Thyroid gland (tissue), 4 donors: ENCODE measurements around the gene COX19. TPM values are rescaled to one million over a fixed set of nuclear protein-coding genes. Genes with fewer than 3 reads are reported as not detected.
"Not testable (repeated sequence)": the region's sequence is repeated elsewhere in the genome, so short reads cannot be mapped to it uniquely, and the experiment has no call there.

Experiments used
- DNase-seq, 2 donors: peaks; one replicate each; pipeline ENCODE4 v3.0.0-alpha.2; 2019
- H3K27ac ChIP-seq, 3 donors: fragments of 200-600 bp; sonication (generic); 1 replicate in 2 of 3; 2 replicates in 1 of 3; pipeline ENCODE4 v1.5.1; 2016 to 2019; ENCODE audit warnings: mild to moderate bottlenecking in 1 of 3, moderate library complexity in 1 of 3
- H3K27me3 ChIP-seq: fragments of 200-600 bp; sonication (generic); one replicate; pipeline ENCODE4 v1.5.1; 2019
- H3K36me3 ChIP-seq, 2 donors: fragments of 200-600 bp; sonication (generic); one replicate each; pipeline ENCODE4 v1.5.1; 2016 to 2019
- H3K4me1 ChIP-seq, 2 donors: fragments of 200-600 bp; sonication (generic); one replicate each; pipeline ENCODE4 v1.5.1; 2017 to 2019
- H3K4me3 ChIP-seq, 3 donors: fragments of 200-600 bp; sonication (generic); replicated peaks in 1 of 3; 1 replicate in 2 of 3; 2 replicates in 1 of 3; pipeline ENCODE4 v1.5.1; 2016; ENCODE audit warnings: mild to moderate bottlenecking in 1 of 3
- H3K9me3 ChIP-seq: fragments of 200-600 bp; sonication (generic); one replicate; pipeline ENCODE4 v1.5.1; 2017
- POLR2A ChIP-seq, 2 donors: fragments of 450-650 bp; IDR thresholded peaks; one replicate each; pipeline ENCODE4 v1.6.1; 2017; ENCODE audit warnings: antibody characterized with exemption in 2 of 2, mild to moderate bottlenecking in 2 of 2, moderate library complexity in 1 of 2
- WGBS, 2 donors: methylation state at CpG; one replicate each; pipeline ENCODE4 v1.1.5; 2017; 5-methylcytosine and 5-hydroxymethylcytosine counted together
- intact Hi-C: fragments of 100-400 bp; cut with DNase I; formaldehyde crosslinking; loops from one replicate; pipeline ENCODE4 v1.15.1; 2023
- total RNA-seq, 4 donors: library from RNA; depleted of rRNA; stranded (reverse); fragments of >200 nt; gene quantifications; one replicate each; pipeline ENCODE4 v1.2.3, GENCODE V29; 2016
- TF ChIP-seq, protein P1 (sequence below), 6 experiments: fragments of 200-600 bp in 3 of 6; fragments of 450-650 bp in 3 of 6; sonication (generic) in 3 of 6; IDR thresholded peaks; one replicate each; pipeline ENCODE4 v1.5.1; 2016 to 2019; ENCODE audit warnings: antibody characterized with exemption in 6 of 6, mild to moderate bottlenecking in 2 of 6, inconsistent platforms in 1 of 6, moderate library complexity in 1 of 6

Gene COX19
- total RNA-seq, 4 donors from 2014 or later: 8.2 to 28.2 (median 17.8) TPM

DNA sequence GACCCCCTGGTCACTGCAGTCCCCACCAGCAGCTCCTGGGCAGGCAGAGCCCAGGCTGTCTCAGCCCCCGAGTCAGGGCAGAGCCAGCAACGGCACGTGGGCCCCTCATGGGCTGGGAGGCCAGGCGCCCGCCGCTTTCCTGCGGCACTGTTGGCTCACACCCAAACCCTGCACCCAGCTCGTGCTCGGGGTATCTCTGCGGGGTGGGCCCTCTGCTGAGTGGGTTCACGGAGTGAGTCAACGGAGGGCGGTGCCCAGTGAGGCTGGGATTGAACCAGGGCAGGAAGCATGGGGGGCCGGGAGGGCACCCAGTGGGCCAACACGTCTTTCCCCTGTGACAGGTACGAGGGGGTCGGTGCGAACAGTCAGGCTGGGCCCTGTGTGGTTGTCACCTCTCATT is 49.7 kb downstream of the COX19 start:
- no peaks in the 10 kb centered on the region for H3K36me3 ChIP-seq
- peak in 1 of 2 donors; percentile 8 for DNase-seq
- H3K27ac ChIP-seq: no peak overlapping the region
- 74 to 87% methylated on average over 13 to 18 of the region's 18 CpGs for WGBS, 2 donors
- H3K4me3 ChIP-seq: no peak overlapping the region
- no peaks in the 10 kb centered on the region for H3K4me1 ChIP-seq
- TF ChIP-seq, protein P1, sequence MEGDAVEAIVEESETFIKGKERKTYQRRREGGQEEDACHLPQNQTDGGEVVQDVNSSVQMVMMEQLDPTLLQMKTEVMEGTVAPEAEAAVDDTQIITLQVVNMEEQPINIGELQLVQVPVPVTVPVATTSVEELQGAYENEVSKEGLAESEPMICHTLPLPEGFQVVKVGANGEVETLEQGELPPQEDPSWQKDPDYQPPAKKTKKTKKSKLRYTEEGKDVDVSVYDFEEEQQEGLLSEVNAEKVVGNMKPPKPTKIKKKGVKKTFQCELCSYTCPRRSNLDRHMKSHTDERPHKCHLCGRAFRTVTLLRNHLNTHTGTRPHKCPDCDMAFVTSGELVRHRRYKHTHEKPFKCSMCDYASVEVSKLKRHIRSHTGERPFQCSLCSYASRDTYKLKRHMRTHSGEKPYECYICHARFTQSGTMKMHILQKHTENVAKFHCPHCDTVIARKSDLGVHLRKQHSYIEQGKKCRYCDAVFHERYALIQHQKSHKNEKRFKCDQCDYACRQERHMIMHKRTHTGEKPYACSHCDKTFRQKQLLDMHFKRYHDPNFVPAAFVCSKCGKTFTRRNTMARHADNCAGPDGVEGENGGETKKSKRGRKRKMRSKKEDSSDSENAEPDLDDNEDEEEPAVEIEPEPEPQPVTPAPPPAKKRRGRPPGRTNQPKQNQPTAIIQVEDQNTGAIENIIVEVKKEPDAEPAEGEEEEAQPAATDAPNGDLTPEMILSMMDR (IDR thresholded peaks at IDR 0.05): no peak
- no peak for TF ChIP-seq POLR2A (IDR thresholded peaks at IDR 0.05)
- H3K9me3 ChIP-seq: no peaks in the 10 kb centered on the region
- no peaks in the 10 kb centered on the region for H3K27me3 ChIP-seq
- intact Hi-C loops: no loop called here

DNA sequence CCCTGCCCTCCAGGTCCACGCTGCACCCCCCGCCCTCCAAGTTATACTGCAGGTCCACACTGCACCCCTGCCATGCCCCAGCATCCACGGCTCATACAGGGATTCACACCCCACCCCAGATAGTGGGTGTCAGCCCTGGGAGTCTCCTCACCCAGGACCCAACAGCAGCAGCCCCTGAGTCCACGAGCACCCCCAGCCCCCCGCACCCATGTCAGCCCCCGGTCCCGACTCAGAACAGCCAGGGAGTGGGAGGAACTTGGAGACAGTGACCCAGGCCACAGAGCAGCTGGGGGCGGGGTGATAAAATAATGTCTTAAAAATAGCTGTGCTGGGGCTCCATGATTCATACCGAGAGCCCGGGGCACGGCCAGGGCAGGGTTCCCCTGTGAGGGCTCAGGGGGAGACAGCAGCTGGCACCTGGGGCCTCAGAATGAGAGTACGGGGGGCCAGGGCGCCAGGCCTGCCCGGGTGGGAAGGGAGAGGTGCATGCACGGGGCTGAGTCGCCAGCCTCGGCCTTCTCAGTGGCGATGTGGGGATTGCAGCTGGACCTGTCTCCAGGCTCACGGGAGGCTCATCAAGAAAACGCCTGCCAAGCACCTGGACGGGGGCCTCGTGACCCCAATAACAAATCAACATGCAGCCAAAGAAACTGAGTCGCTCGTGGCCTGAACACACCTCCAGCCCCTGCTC is 50.7 kb downstream of the COX19 start:
- H3K4me1 ChIP-seq: peaks cover 0 to 3% of the 10 kb centered on the region in 2 donors
- WGBS, 2 donors: 74 to 76% methylated on average over 20 to 21 of the region's 24 CpGs
- H3K27me3 ChIP-seq: no peaks in the 10 kb centered on the region
- no peaks in the 10 kb centered on the region for H3K9me3 ChIP-seq
- no peak overlapping the region for H3K4me3 ChIP-seq
- H3K36me3 ChIP-seq: no peaks in the 10 kb centered on the region
- DNase-seq: no peak
- intact Hi-C loops: no loop called here
- TF ChIP-seq POLR2A (IDR thresholded peaks at IDR 0.05): no peak
- TF ChIP-seq, protein P1 (IDR thresholded peaks at IDR 0.05): no peak
- H3K27ac ChIP-seq: no peak overlapping the region

DNA sequence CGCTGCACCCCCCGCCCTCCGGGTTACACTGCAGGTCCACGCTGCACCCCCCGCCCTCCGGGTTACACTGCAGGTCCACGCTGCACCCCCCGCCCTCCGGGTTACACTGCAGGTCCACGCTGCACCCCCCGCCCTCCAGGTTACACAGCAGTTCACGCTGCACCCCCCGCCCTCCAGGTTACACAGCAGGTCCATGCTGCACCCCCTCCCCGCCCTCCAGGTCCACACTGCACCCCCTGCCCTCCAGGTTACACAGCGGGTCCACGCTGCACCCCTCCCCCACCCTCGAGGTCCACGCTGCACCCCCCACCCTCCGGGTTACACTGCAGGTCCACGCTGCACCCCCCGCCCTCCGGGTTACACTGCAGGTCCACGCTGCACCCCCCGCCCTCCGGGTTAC is 51.3 kb downstream of the COX19 start:
- WGBS, 2 donors: 86% methylated on average over 8 of the region's 25 CpGs; no CpG with 5 or more reads in 1 of the 2 donors

DNA sequence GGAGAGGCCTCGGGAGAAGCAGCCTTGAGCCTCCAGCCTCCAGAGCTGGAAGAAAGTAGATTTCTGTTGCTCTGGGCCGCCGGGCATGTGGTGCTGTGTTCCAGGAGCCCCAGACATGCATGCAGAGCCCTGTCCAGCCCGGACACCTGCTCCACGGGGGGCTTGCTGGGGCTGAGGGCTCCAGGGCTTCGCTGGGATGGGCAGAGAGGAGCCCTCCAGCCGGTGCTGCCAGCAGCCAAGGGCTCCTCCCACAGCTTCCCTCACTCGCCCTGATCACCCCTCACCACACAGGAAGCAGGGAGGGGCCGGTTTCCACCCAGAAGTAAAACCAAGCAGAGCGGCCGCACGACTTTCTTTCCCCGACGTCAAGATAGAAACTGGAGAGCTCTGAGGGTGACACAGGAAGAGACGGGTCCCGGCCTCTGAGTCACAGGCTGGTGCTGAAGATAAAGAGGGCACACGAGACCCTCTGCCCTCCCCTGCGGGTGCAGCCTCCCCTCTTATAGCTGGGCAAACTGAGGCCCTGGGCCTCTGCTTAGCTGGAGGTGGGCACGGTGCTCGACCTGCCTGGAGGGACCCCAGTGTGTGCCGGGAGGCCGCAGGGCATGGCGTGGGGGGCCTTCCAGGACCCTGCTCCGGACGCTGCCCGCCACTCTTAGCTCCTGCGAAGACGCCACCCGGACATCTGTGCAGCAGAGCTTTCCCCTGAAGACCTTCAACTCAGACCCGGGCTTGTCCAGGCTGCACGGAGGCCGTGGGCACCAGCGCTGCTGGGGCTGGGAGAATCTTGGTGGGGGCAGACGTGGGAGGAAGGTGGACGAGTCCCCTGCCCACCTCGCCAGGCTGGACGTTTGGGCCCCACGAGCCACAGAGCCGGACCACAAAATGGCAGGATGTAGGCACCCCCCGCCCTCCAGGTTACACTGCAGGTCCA is 52.0 kb downstream of the COX19 start:
- Histone ChIP-seq H3K27ac (no peak overlapping the region), H3K4me1 (peaks cover 0 to 3% of the 10 kb centered on the region in 2 donors), H3K4me3 (no peak overlapping the region), H3K9me3 (no peaks in the 10 kb centered on the region), H3K36me3 (no peaks in the 10 kb centered on the region), H3K27me3 (no peaks in the 10 kb centered on the region)
- WGBS, 2 donors: 71 to 80% methylated on average over 33 to 35 of the region's 40 CpGs
- no peak for TF ChIP-seq POLR2A (IDR thresholded peaks at IDR 0.05)
- TF ChIP-seq, protein P1 (IDR thresholded peaks at IDR 0.05): no peak
- peak; percentile 32 to 39 for DNase-seq
- intact Hi-C loops: no loop called here

More for the DNA sequence above, 51.3 kb downstream of the COX19 start:
- H3K4me1 ChIP-seq, intact Hi-C loops, H3K36me3 ChIP-seq, H3K27ac ChIP-seq, H3K9me3 ChIP-seq, DNase-seq, H3K27me3 ChIP-seq, H3K4me3 ChIP-seq: not testable (repeated sequence)

DNA sequence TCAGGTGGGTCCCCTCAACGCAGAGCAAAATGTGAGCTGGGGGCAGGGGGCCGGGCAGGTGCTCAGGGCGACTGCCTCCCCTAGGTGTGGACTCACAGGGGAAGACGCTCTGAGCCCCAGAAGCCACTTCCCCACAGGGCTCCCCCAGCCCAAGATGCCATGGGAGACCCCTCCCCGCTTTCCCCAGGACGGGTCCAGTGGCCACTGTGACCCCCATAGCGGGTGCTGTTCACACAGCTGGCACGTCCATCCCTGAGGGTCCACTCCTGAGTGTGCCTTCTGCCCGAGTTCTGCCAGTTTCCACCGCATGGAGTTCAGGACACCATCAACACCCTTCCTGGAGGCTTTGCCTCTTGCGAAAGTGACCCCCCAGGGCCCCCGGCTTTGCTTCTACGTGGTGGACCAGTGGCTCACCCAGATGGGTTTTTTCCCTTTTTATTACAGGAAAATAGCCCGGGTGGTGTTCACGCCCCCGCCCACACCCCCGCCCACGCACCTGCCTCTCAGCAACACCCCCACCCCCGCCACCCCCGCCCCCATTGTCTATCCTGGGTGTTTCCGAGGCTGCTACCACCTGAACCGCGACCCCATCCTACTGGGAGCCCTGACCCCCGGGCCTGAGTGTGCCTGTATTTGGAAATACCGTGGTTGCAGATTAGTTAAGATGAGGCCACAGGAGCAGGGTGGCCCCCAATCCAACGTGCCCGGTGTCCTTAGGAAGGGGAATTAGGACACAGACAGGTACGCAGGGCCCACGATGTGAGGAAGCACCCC is 52.8 kb downstream of the COX19 start:
- peak; percentile 1 for DNase-seq
- no peaks in the 10 kb centered on the region for H3K36me3 ChIP-seq
- no peak for TF ChIP-seq POLR2A (IDR thresholded peaks at IDR 0.05)
- TF ChIP-seq, protein P1 (IDR thresholded peaks at IDR 0.05): no peak
- H3K27me3 ChIP-seq: no peaks in the 10 kb centered on the region
- intact Hi-C loops: no loop called here
- H3K4me3 ChIP-seq: no peak overlapping the region
- no peak overlapping the region for H3K27ac ChIP-seq
- H3K4me1 ChIP-seq: peaks cover 0 to 3% of the 10 kb centered on the region in 2 donors
- 80 to 83% methylated on average over 11 to 26 of the region's 29 CpGs for WGBS, 2 donors
- H3K9me3 ChIP-seq: no peaks in the 10 kb centered on the region
